ENCODE results near the gene PTPN6. TPM values are rescaled to one million over a fixed set of nuclear protein-coding genes. Genes with fewer than 3 reads are reported as not detected.

Gene PTPN6
- polyA plus RNA-seq, 1 donor: 34.6 TPM

- H3K27me3 ChIP-seq (ENCODE audit: control insufficient read depth, insufficient read depth, low read length): no peaks in the 10 kb centered on the region
- WGBS (ENCODE audit: insufficient coverage, low lambda C conversion rate): no CpG with 5 or more reads among the region's 11 CpGs
- no peaks in the 10 kb centered on the region for H3K9me3 ChIP-seq (ENCODE audit: control insufficient read depth, low read depth, low read length)
- H3K4me3 ChIP-seq (ENCODE audit: low read length): no peak overlapping the region
- peaks cover 30% of the 10 kb centered on the region for H3K4me1 ChIP-seq (ENCODE audit: control insufficient read depth, insufficient read depth, low read length)
- H3K27ac ChIP-seq (ENCODE audit: low read length): no peak overlapping the region
- DNase-seq: peak in 1 of 2 donors; percentile 14
- peaks cover 37% of the 10 kb centered on the region for H3K36me3 ChIP-seq (ENCODE audit: control insufficient read depth, insufficient read depth, low read length)
These were observed 8.9 kb upstream of the PTPN6 start for GRCh38 chr12:6942331-6942665.

- peak; percentile 85 to 89 for DNase-seq
- WGBS (ENCODE audit: insufficient coverage, low lambda C conversion rate): no CpG with 5 or more reads among the region's 13 CpGs
- Histone ChIP-seq H3K36me3 (ENCODE audit: control insufficient read depth, insufficient read depth, low read length) (peaks cover 36% of the 10 kb centered on the region), H3K27ac (ENCODE audit: low read length) (peak overlapping the region; percentile 98), H3K4me3 (ENCODE audit: low read length) (peak overlapping the region; percentile 70), H3K9me3 (ENCODE audit: control insufficient read depth, low read depth, low read length) (no peaks in the 10 kb centered on the region), H3K4me1 (ENCODE audit: control insufficient read depth, insufficient read depth, low read length) (peaks cover 27% of the 10 kb centered on the region), H3K27me3 (ENCODE audit: control insufficient read depth, insufficient read depth, low read length) (no peaks in the 10 kb centered on the region)
These were observed 7.8 kb upstream of the PTPN6 start for GRCh38 chr12:6943389-6943721.

- no CpG with 5 or more reads among the region's 31 CpGs for WGBS (ENCODE audit: insufficient coverage, low lambda C conversion rate)
- DNase-seq: peak; percentile 92 to 95
- Histone ChIP-seq H3K4me1 (ENCODE audit: control insufficient read depth, insufficient read depth, low read length) (peaks cover 25% of the 10 kb centered on the region), H3K27me3 (ENCODE audit: control insufficient read depth, insufficient read depth, low read length) (no peaks in the 10 kb centered on the region), H3K27ac (ENCODE audit: low read length) (peak within 1 kb of the TSS; percentile 98), H3K4me3 (ENCODE audit: low read length) (peak within 1 kb of the TSS; percentile 70), H3K9me3 (ENCODE audit: control insufficient read depth, low read depth, low read length) (no peaks in the 10 kb centered on the region), H3K36me3 (ENCODE audit: control insufficient read depth, insufficient read depth, low read length) (peaks cover 31% of the 10 kb centered on the region)
These were observed 7.3 kb upstream of the PTPN6 start, which contains the start of the genes C12orf57 and RNU7-1 for GRCh38 chr12:6943722-6944380. C12orf57 (plus strand) TSS chr12:6944022; CDS start chr12:6944122, 100 bp downstream. RNU7-1 (plus strand) TSS chr12:6943816.

DNA sequence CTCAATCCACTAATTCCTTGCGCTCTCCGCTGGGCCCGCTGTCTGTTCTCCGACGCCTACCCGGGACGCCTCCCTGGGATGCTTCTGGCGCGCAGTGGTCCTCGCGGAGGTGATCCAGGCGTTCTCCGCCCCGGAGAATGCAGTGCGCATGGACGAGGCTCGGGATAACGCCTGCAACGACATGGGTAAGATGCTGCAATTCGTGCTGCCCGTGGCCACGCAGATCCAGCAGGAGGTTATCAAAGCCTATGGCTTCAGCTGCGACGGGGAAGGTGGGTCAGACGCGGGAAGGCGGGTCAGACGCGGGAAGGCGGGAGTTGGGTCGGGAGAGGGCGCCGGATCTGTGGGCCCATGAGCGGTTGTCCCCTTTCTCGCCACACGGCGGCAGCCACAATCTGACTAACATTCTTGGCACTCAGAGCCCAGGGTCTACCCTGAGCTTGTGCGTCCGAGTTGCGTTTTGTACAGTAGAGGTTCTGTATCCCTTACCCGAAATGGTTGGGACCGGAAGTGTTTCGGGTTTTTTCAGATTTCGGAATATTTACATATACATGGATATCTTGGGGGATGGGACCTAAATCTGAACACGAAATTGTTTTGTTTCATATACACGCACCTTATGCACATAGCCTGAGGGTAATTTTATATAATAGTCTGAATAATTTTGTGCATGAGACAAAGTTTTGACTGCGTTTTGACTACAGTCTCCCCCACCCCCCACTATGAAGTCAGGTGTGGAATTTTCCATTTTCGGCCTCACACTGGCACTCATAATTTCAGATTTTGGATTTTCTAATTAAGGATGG lies 6.6 kb upstream of the PTPN6 start:
- peak; percentile 86 to 92 for DNase-seq
- 20% methylated on average over 6 of the region's 48 CpGs for WGBS (ENCODE audit: insufficient coverage, low lambda C conversion rate)
- H3K27ac ChIP-seq (ENCODE audit: low read length): peak overlapping the region; percentile 98
- no peaks in the 10 kb centered on the region for H3K9me3 ChIP-seq (ENCODE audit: control insufficient read depth, low read depth, low read length)
- no peaks in the 10 kb centered on the region for H3K27me3 ChIP-seq (ENCODE audit: control insufficient read depth, insufficient read depth, low read length)
- H3K4me1 ChIP-seq (ENCODE audit: control insufficient read depth, insufficient read depth, low read length): peaks cover 25% of the 10 kb centered on the region
- peaks cover 25% of the 10 kb centered on the region for H3K36me3 ChIP-seq (ENCODE audit: control insufficient read depth, insufficient read depth, low read length)
- peak overlapping the region; percentile 70 for H3K4me3 ChIP-seq (ENCODE audit: low read length)

GRCh38 chr12:6945613-6946012 lies 5.5 kb upstream of the PTPN6 start:
- H3K4me3 ChIP-seq (ENCODE audit: low read length): peak overlapping the region; percentile 29
- no CpG with 5 or more reads among the region's 11 CpGs for whole genome bisulfite sequencing (ENCODE audit: insufficient coverage, low lambda C conversion rate)
- H3K27me3 ChIP-seq (ENCODE audit: control insufficient read depth, insufficient read depth, low read length): no peaks in the 10 kb centered on the region
- H3K9me3 ChIP-seq (ENCODE audit: control insufficient read depth, low read depth, low read length): no peaks in the 10 kb centered on the region
- H3K36me3 ChIP-seq (ENCODE audit: control insufficient read depth, insufficient read depth, low read length): peaks cover 21% of the 10 kb centered on the region
- peak overlapping the region; percentile 98 for H3K27ac ChIP-seq (ENCODE audit: low read length)
- peaks cover 25% of the 10 kb centered on the region for H3K4me1 ChIP-seq (ENCODE audit: control insufficient read depth, insufficient read depth, low read length)
- no peak for DNase-seq

GRCh38 chr12:6946033-6946919 lies 4.9 kb upstream of the PTPN6 start:
- Histone ChIP-seq H3K36me3 (ENCODE audit: control insufficient read depth, insufficient read depth, low read length) (peaks cover 14% of the 10 kb centered on the region), H3K4me1 (ENCODE audit: control insufficient read depth, insufficient read depth, low read length) (peaks cover 25% of the 10 kb centered on the region), H3K27me3 (ENCODE audit: control insufficient read depth, insufficient read depth, low read length) (no peaks in the 10 kb centered on the region), H3K4me3 (ENCODE audit: low read length) (peak overlapping the region; percentile 57), H3K9me3 (ENCODE audit: control insufficient read depth, low read depth, low read length) (no peaks in the 10 kb centered on the region), H3K27ac (ENCODE audit: low read length) (peak overlapping the region; percentile 98)
- DNase-seq: peak; percentile 97 to 99
- no CpG with 5 or more reads among the region's 32 CpGs for WGBS (ENCODE audit: insufficient coverage, low lambda C conversion rate)

DNA sequence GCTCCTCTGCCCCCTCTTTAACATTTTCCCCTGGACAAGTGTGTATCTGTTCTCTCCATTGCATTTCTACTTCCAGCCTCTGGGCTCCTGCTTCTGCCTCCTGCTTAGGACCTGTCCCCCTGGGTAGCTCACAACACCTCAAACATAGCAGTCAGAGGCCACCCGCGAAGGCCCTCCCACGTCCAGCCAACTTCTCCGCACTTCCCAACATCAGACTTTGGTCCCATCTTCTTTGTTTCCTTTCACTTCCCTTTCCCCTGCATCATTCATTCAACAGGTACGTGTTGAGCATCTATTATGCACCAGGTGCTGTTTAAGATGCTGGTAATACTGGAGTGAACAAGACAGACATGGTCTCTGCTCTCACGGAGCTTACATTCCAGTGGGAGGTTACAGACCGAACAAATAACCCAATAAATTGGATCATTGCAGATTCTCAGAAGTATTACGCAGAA lies 4.2 kb upstream of the PTPN6 start:
- DNase-seq: no peak
- peaks cover 25% of the 10 kb centered on the region for H3K4me1 ChIP-seq (ENCODE audit: control insufficient read depth, insufficient read depth, low read length)
- H3K27me3 ChIP-seq (ENCODE audit: control insufficient read depth, insufficient read depth, low read length): no peaks in the 10 kb centered on the region
- peak overlapping the region; percentile 30 for H3K27ac ChIP-seq (ENCODE audit: low read length)
- 27% methylated on average over 2 of the region's 8 CpGs for WGBS (ENCODE audit: insufficient coverage, low lambda C conversion rate)
- peaks cover 8% of the 10 kb centered on the region for H3K36me3 ChIP-seq (ENCODE audit: control insufficient read depth, insufficient read depth, low read length)
- H3K9me3 ChIP-seq (ENCODE audit: control insufficient read depth, low read depth, low read length): no peaks in the 10 kb centered on the region
- peak overlapping the region; percentile 57 for H3K4me3 ChIP-seq (ENCODE audit: low read length)

DNA sequence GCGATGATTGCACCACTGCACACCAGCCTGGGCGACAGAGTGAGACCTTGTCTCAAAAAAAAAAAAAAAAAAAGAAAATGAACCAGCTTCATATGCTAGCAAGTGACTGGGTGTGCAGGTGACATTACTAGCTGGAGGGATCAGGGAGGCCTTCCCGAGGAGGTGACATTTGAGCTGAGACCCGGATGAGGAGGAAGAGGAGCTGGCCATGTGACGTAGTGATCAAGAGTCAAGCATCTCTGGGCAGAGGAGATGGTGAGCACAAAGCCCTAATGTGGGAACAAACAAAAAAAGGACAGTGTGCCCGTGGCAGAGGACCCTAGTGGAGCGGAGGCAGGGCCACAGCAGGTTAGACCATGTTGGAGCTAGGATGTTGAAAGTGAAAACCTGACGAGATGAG lies 3.5 kb upstream of the PTPN6 start:
- Histone ChIP-seq H3K4me3 (ENCODE audit: low read length) (no peak overlapping the region), H3K9me3 (ENCODE audit: control insufficient read depth, low read depth, low read length) (no peaks in the 10 kb centered on the region), H3K36me3 (ENCODE audit: control insufficient read depth, insufficient read depth, low read length) (peaks cover 3% of the 10 kb centered on the region), H3K27me3 (ENCODE audit: control insufficient read depth, insufficient read depth, low read length) (no peaks in the 10 kb centered on the region), H3K27ac (ENCODE audit: low read length) (no peak overlapping the region), H3K4me1 (ENCODE audit: control insufficient read depth, insufficient read depth, low read length) (peaks cover 25% of the 10 kb centered on the region)
- no peak for DNase-seq
- 77% methylated on average over 3 of the region's 8 CpGs for WGBS (ENCODE audit: insufficient coverage, low lambda C conversion rate)

DNA sequence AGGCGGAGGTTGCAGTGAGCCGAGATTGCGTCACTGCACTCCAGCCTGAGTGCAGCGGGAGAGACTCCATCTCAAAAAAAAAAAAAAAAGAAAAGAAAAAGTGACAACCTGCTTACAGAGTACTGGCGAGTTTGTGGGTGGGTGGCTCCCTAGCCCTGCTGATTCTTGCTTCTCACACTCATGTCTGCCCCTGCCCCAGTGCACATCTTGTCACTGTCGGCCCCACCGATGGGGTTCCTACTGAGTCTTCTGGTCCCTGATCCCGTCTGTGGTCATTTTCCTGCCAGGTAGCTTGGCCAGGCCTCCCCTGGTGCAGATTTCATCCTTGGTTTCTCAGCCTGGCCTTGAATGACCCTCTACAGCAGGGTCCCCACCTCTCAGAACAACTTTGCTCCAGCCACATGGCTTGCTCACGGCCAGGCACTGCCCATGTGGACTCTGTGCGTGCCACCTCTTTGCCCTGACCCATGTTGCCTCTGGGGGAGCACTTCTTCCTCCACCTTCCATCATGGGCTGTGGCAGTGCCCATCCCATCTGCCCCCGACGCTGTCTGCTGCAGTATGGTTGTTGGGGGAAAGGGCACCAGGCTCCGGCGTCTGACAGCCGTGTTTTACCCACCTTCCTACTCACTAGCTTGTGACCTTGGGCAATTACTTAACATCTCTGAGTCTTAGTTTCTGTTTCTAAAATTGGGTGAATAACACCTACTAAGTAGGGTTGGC lies 2.1 kb upstream of the PTPN6 start:
- Histone ChIP-seq H3K36me3 (ENCODE audit: control insufficient read depth, insufficient read depth, low read length) (peaks cover 2% of the 10 kb centered on the region), H3K4me3 (ENCODE audit: low read length) (no peak overlapping the region), H3K27ac (ENCODE audit: low read length) (no peak overlapping the region), H3K9me3 (ENCODE audit: control insufficient read depth, low read depth, low read length) (no peaks in the 10 kb centered on the region), H3K27me3 (ENCODE audit: control insufficient read depth, insufficient read depth, low read length) (no peaks in the 10 kb centered on the region), H3K4me1 (ENCODE audit: control insufficient read depth, insufficient read depth, low read length) (peaks cover 21% of the 10 kb centered on the region)
- WGBS (ENCODE audit: insufficient coverage, low lambda C conversion rate): 100% methylated on average over 1 of the region's 15 CpGs
- DNase-seq: no peak

Measured in large intestine (tissue), 3 donors.